HepG2 (cell line): Measurements from ENCODE around the gene SMO. TPM values are rescaled to one million over a fixed set of nuclear protein-coding genes. Genes with fewer than 3 reads are reported as not detected.
A peak's percentile ranks its signal among the peaks of the same experiment; 100 is the strongest.

Experiments
- AGO2 ChIP-seq: fragments of 200-400 bp; formaldehyde crosslinking; optimal IDR thresholded peaks from 2 replicates; pipeline ENCODE3; 2017; ENCODE audit warnings: mild to moderate bottlenecking, low read depth, low read length, moderate library complexity
- ARID2 ChIP-seq: sonication (generic); formaldehyde crosslinking; IDR thresholded peaks from 2 replicates; pipeline ENCODE4 v1.8.1; 2022; ENCODE audit warnings: mild to moderate bottlenecking, missing genetic modification reagents, borderline replicate concordance
- BHLHE40 ChIP-seq: IDR thresholded peaks from 2 replicates; pipeline ENCODE4 v1.6.1; 2011; ENCODE audit warnings: low read length, improper control_type of control experiment
- BRF2 ChIP-seq: sonication (generic); formaldehyde crosslinking; IDR thresholded peaks from 2 replicates; pipeline ENCODE4 v1.8.1; 2022; ENCODE audit warnings: mild to moderate bottlenecking, missing genetic modification reagents
- CBX1 ChIP-seq: IDR thresholded peaks from one replicate; pipeline ENCODE4 v1.6.1; 2016; ENCODE audit warnings: antibody characterized with exemption, low read depth
- CEBPZ ChIP-seq: IDR thresholded peaks from 2 replicates; pipeline ENCODE4 v1.6.1; 2012; ENCODE audit warnings: low read length, improper control_type of control experiment
- ELF1 ChIP-seq: sonication (generic); formaldehyde crosslinking; IDR thresholded peaks from 2 replicates; pipeline ENCODE4 v1.4.0; 2020; ENCODE audit warnings: missing genetic modification reagents
- FOXA1 ChIP-seq, 2 experiments: fragments of 450-650 bp in 1 of 2; sonication (generic) in 1 of 2; formaldehyde crosslinking in 1 of 2; IDR thresholded peaks; 2 replicates each; pipeline versions ENCODE4 v1.4.0 to v1.6.1; 2016 to 2020; ENCODE audit warnings: missing genetic modification reagents in 1 of 2
- GLMP ChIP-seq: sonication (generic); formaldehyde crosslinking; IDR thresholded peaks from 2 replicates; pipeline ENCODE4 v1.9.0; 2021; ENCODE audit warnings: missing genetic modification reagents, mild to moderate bottlenecking, borderline replicate concordance
- GZF1 ChIP-seq: sonication (generic); formaldehyde crosslinking; IDR thresholded peaks from 2 replicates; pipeline ENCODE4 v1.5.1; 2020; ENCODE audit warnings: mild to moderate bottlenecking, missing genetic modification reagents
- HCFC1 ChIP-seq: fragments of 150-350 bp; IDR thresholded peaks from 2 replicates; pipeline ENCODE4 v1.6.1; 2014; ENCODE audit warnings: low read depth, low read length
- HNRNPH1 ChIP-seq: fragments of 200-400 bp; formaldehyde crosslinking; optimal IDR thresholded peaks from 2 replicates; pipeline ENCODE3; 2017; ENCODE audit warnings: mild to moderate bottlenecking, low read depth, low read length
- MAFG ChIP-seq: sonication (generic); formaldehyde crosslinking; IDR thresholded peaks from 2 replicates; pipeline ENCODE4 v1.5.1; 2020; ENCODE audit warnings: mild to moderate bottlenecking, missing genetic modification reagents
- MTA1 ChIP-seq: sonication (generic); formaldehyde crosslinking; IDR thresholded peaks from 2 replicates; pipeline ENCODE4 v1.4.0; 2020; ENCODE audit warnings: missing genetic modification reagents, mild to moderate bottlenecking, borderline replicate concordance
- NCOA2 ChIP-seq: sonication (generic); formaldehyde crosslinking; IDR thresholded peaks from 2 replicates; pipeline ENCODE4 v1.8.0; 2022; ENCODE audit warnings: inconsistent platforms
- PATZ1 ChIP-seq: sonication (generic); formaldehyde crosslinking; IDR thresholded peaks from 2 replicates; pipeline ENCODE4 v1.4.0; 2020; ENCODE audit warnings: missing genetic modification reagents
- PCBP2 ChIP-seq: fragments of 200-400 bp; formaldehyde crosslinking; optimal IDR thresholded peaks from 2 replicates; pipeline ENCODE3; 2018; ENCODE audit warnings: low read length, low read depth; ENCODE audit not compliant: poor library complexity, severe bottlenecking
- RFX3 ChIP-seq: IDR thresholded peaks from 2 replicates; pipeline ENCODE4 v1.6.1; 2016; ENCODE audit warnings: missing biosample characterization, missing genetic modification reagents
- THAP11 ChIP-seq: IDR thresholded peaks from 2 replicates; pipeline ENCODE4 v1.6.1; 2016; ENCODE audit warnings: missing biosample characterization, missing genetic modification reagents
- ZBTB20 ChIP-seq: sonication (generic); formaldehyde crosslinking; IDR thresholded peaks from 2 replicates; pipeline ENCODE4 v1.8.1; 2023; ENCODE audit warnings: missing genetic modification reagents, low read depth, mild to moderate bottlenecking, borderline replicate concordance
- ZNF329 ChIP-seq: sonication (generic); formaldehyde crosslinking; IDR thresholded peaks from 2 replicates; pipeline ENCODE4 v1.9.0; 2021; ENCODE audit warnings: low read depth, mild to moderate bottlenecking, missing genetic modification reagents
- ZNF460 ChIP-seq: sonication (generic); formaldehyde crosslinking; IDR thresholded peaks from 2 replicates; pipeline ENCODE4 v1.5.1; 2020; ENCODE audit warnings: missing genetic modification reagents, mild to moderate bottlenecking, borderline replicate concordance
- ZNF850 ChIP-seq: sonication (generic); formaldehyde crosslinking; conservative IDR thresholded peaks from 2 replicates; pipeline ENCODE4 v1.9.0; 2021; ENCODE audit warnings: mild to moderate bottlenecking, missing genetic modification reagents
- polyA plus RNA-seq, 8 experiments: library from polyadenylated mRNA; depleted of rRNA in 3 of 8; stranded (reverse) in 7 of 8; unstranded in 1 of 8; fragments of >200 nt; fragmentation: Illumina TruSeq in 4 of 8; extraction: Trizol in 4 of 8; gene quantifications; 2 replicates each; pipeline versions ENCODE4 v1.2.1 to v1.2.3, GENCODE V29; 2011 to 2016; ENCODE audit warnings: low read depth in 4 of 8, missing spikeins in 1 of 8, mixed read lengths in 1 of 8; ENCODE audit not compliant: insufficient read depth in 1 of 8
- total RNA-seq, 5 experiments: library from RNA; depleted of rRNA; stranded (reverse); fragments of >200 nt; fragmentation: Illumina TruSeq; extraction: Trizol; gene quantifications; 2 replicates each; pipeline ENCODE4 v1.2.3, GENCODE V29; 2016; ENCODE audit warnings: low read depth in 1 of 5

The SMO gene
- total and polyA plus RNA-seq, 2 of the 13 experiments (the other 11 are each of a cell fraction or from before 2014, with no cell fraction given): 23.8 to 32.3 TPM

- no peak for TF ChIP-seq ZNF329 (CRISPR knock-in tag)
- TF ChIP-seq RFX3 (CRISPR knock-in tag): no peak
- TF ChIP-seq ARID2 (CRISPR knock-in tag): no peak
- TF ChIP-seq AGO2: no peak
- peak; percentile 91 for TF ChIP-seq BHLHE40
- peak; percentile 97 for TF ChIP-seq THAP11
- no peak for TF ChIP-seq NCOA2 (CRISPR knock-in tag)
- TF ChIP-seq PATZ1 (CRISPR knock-in tag): peak; percentile 59
- no peak for TF ChIP-seq MAFG (CRISPR knock-in tag)
- TF ChIP-seq HNRNPH1: no peak
- peak; percentile 89 for TF ChIP-seq ELF1 (CRISPR knock-in tag)
- no peak; the same call in 1 of the 2 replicates for TF ChIP-seq ZNF460 (CRISPR knock-in tag)
- TF ChIP-seq HCFC1: peak; percentile 95
- no peak for TF ChIP-seq PCBP2
- no peak for TF ChIP-seq CEBPZ
- no peak for TF ChIP-seq FOXA1 (IDR thresholded peaks at IDR 0.05)
- no peak for TF ChIP-seq FOXA1 (CRISPR knock-in tag; IDR thresholded peaks at IDR 0.05)
- no peak for TF ChIP-seq GZF1 (CRISPR knock-in tag)
- TF ChIP-seq BRF2 (CRISPR knock-in tag): no peak
- TF ChIP-seq GLMP (CRISPR knock-in tag): no peak
- peak; percentile 48 for TF ChIP-seq CBX1
- TF ChIP-seq ZBTB20 (CRISPR knock-in tag): no peak
- no peak for TF ChIP-seq MTA1 (CRISPR knock-in tag)
- TF ChIP-seq ZNF850 (CRISPR knock-in tag): no peak
Measured at GRCh38 chr7:129224251-129225205, 36.1 kb downstream of the SMO start, which contains the start of gene AHCYL2 (continued).
